ENCODE results near the gene ARHGAP23.

DNA sequence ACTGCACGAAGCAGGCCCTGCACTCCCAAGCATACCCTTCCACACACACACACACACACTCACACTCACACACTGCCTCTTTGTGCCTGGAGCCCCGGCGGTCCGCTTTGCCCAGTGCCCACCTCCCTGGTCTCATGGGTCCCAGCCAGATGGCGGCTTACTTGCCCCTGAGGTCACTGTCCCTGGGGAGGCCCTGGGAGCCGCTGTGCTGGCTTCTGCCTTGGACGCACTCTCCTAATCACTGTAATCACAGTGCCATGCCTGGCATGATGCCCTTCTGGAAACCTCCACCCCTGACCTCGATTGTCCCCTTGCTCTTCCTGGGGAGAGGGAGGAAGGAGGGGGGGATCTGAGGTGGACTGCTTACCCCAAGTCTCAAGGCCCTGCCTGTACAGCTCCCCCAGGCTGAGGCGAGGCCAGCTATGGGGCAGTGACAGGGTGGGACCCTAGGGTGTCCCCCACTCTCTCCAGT lies 36.0 kb downstream of the ARHGAP23 start:
- no peak for TF ChIP-seq EZH2phosphoT487 (IDR thresholded peaks at IDR 0.05; ENCODE audit: low read depth, severe bottlenecking, unreplicated experiment)
- TF ChIP-seq, protein P1, sequence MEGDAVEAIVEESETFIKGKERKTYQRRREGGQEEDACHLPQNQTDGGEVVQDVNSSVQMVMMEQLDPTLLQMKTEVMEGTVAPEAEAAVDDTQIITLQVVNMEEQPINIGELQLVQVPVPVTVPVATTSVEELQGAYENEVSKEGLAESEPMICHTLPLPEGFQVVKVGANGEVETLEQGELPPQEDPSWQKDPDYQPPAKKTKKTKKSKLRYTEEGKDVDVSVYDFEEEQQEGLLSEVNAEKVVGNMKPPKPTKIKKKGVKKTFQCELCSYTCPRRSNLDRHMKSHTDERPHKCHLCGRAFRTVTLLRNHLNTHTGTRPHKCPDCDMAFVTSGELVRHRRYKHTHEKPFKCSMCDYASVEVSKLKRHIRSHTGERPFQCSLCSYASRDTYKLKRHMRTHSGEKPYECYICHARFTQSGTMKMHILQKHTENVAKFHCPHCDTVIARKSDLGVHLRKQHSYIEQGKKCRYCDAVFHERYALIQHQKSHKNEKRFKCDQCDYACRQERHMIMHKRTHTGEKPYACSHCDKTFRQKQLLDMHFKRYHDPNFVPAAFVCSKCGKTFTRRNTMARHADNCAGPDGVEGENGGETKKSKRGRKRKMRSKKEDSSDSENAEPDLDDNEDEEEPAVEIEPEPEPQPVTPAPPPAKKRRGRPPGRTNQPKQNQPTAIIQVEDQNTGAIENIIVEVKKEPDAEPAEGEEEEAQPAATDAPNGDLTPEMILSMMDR (IDR thresholded peaks at IDR 0.05; ENCODE audit: poor library complexity), result no peak

Measured in hepatocyte (in vitro differentiated cells).